ENCODE measurements around the gene VCL. TPM values are rescaled to one million over a fixed set of nuclear protein-coding genes. Genes with fewer than 3 reads are reported as not detected.

The VCL gene
- total and polyA plus RNA-seq, 9 of the 15 experiments (the other 6 are each of a cell fraction or from before 2014, with no cell fraction given) = 29.8 to 186 (median 76.4) TPM

- peak; percentile 8; the same call in 1 of the 2 replicates for TF ChIP-seq RREB1 (CRISPR knock-in tag; IDR thresholded peaks at IDR 0.05)
- 0 out of 2 replicates have a peak, but pooled peaks have one; percentile 4 for TF ChIP-seq XRCC5 (IDR thresholded peaks at IDR 0.05; ENCODE audit: low read depth, low read length)
- TF ChIP-seq MAZ (CRISPR knock-in tag; conservative IDR thresholded peaks at IDR 0.05 in 1 of 2, IDR thresholded peaks at IDR 0.05 in 1 of 2) = peak; percentile 47 to 76
- 0 out of 2 replicates have a peak, but pooled peaks have one; percentile 71 for TF ChIP-seq ZNF830 (CRISPR knock-in tag; IDR thresholded peaks at IDR 0.05)
- TF ChIP-seq NEUROD1 (IDR thresholded peaks at IDR 0.05; ENCODE audit: borderline replicate concordance, low read depth, low read length, partially characterized antibody) = peak; percentile 51
- TF ChIP-seq YY1 (IDR thresholded peaks at IDR 0.05; ENCODE audit: borderline replicate concordance in 1 of 3, control insufficient read depth in 1 of 3, extremely low read depth in 1 of 3, insufficient read depth in 3 of 3, insufficient read length in 1 of 3, insufficient replicate concordance in 2 of 3, low read depth in 1 of 3, low read length in 2 of 3) = peak in 2 of 3 experiments; percentile 48 to 62
- TF ChIP-seq SP1 (CRISPR knock-in tag; IDR thresholded peaks at IDR 0.05) = peak; percentile 98
- peak; percentile 75 for TF ChIP-seq PRDM10 (IDR thresholded peaks at IDR 0.05; ENCODE audit: partially characterized antibody)
- TF ChIP-seq KLF13 (tag; IDR thresholded peaks at IDR 0.05; ENCODE audit: borderline replicate concordance, low read depth) = peak; percentile 79
- no peak for TF ChIP-seq XRCC3 (IDR thresholded peaks at IDR 0.05)
- TF ChIP-seq ZBTB43 (CRISPR knock-in tag; IDR thresholded peaks at IDR 0.05) = peak; percentile 88; the same call in 1 of the 2 replicates
- TF ChIP-seq ZKSCAN3 (CRISPR knock-in tag; IDR thresholded peaks at IDR 0.05) = no peak
- peak; percentile 97 for TF ChIP-seq GATAD2A (IDR thresholded peaks at IDR 0.05)
- TF ChIP-seq NR1H2 (CRISPR knock-in tag; IDR thresholded peaks at IDR 0.05) = peak; percentile 82; the same call in 1 of the 2 replicates
Measured at GRCh38 chr10:74150990-74151878, 153.3 kb downstream of the VCL start, which contains the start of gene ADK (continued).

Data from K562 (cell line).